Astrocyte (in vitro differentiated cells and primary cell): ENCODE results near the gene NR1H3. TPM values are rescaled to one million over a fixed set of nuclear protein-coding genes. Genes with fewer than 3 reads are reported as not detected.

Experiments
- DNase-seq: peaks from one replicate; pipeline ENCODE4 v3.0.0-alpha.2; 2010; ENCODE audit warnings: low read depth
- FAIRE-seq: peaks from 2 replicates; lab custom pipeline; 2011; peaks lifted over from hg19 to GRCh38; lab: Jason Lieb, UNC
- H2AFZ ChIP-seq: 2 replicates; pipeline ENCODE4 v1.6.0; 2012; ENCODE audit warnings: low read depth, low read length, inconsistent platforms
- H3K27ac ChIP-seq: 2 replicates; pipeline ENCODE4 v1.5.1; 2011; ENCODE audit warnings: low read depth, low read length, inconsistent platforms
- H3K27me3 ChIP-seq: 2 replicates; pipeline ENCODE4 v1.6.0; 2011; ENCODE audit warnings: low read length, inconsistent platforms; ENCODE audit not compliant: insufficient read depth
- H3K36me3 ChIP-seq: 2 replicates; pipeline ENCODE4 v1.5.1; 2011; ENCODE audit warnings: low read length, inconsistent platforms; ENCODE audit not compliant: insufficient read depth
- H3K4me1 ChIP-seq: 2 replicates; pipeline ENCODE4 v1.5.1; 2011; ENCODE audit warnings: low read length, inconsistent platforms; ENCODE audit not compliant: insufficient read depth
- H3K4me2 ChIP-seq: 2 replicates; pipeline ENCODE4 v1.6.0; 2012; ENCODE audit warnings: low read length, inconsistent platforms
- H3K4me3 ChIP-seq: 2 replicates; pipeline ENCODE4 v1.5.1; 2011; ENCODE audit warnings: low read depth, mild to moderate bottlenecking, low read length, inconsistent platforms; ENCODE audit not compliant: insufficient read depth
- H3K79me2 ChIP-seq: 2 replicates; pipeline ENCODE4 v1.6.0; 2012; ENCODE audit warnings: mild to moderate bottlenecking, low read length, inconsistent platforms; ENCODE audit not compliant: insufficient read depth
- H3K9ac ChIP-seq: 2 replicates; pipeline ENCODE4 v1.6.0; 2012; ENCODE audit warnings: mild to moderate bottlenecking, low read length, inconsistent platforms
- H3K9me3 ChIP-seq: 2 replicates; pipeline ENCODE4 v1.5.1; 2012; ENCODE audit warnings: low read depth, mild to moderate bottlenecking, low read length, inconsistent platforms; ENCODE audit not compliant: insufficient read depth
- H4K20me1 ChIP-seq: 2 replicates; pipeline ENCODE4 v1.6.0; 2012; ENCODE audit warnings: low read length, inconsistent platforms; ENCODE audit not compliant: insufficient read depth
- H3K27ac Mint-ChIP-seq: one replicate; pipeline ENCODE4 v1.8.0; 2021; ENCODE audit warnings: mild to moderate bottlenecking, mixed read lengths; ENCODE audit not compliant: unreplicated experiment
- H3K27me3 Mint-ChIP-seq: one replicate; pipeline ENCODE4 v1.8.0; 2021; ENCODE audit warnings: low read depth, mixed read lengths; ENCODE audit not compliant: unreplicated experiment
- H3K36me3 Mint-ChIP-seq: one replicate; pipeline ENCODE4 v1.8.0; 2021; ENCODE audit warnings: low read depth, mixed read lengths; ENCODE audit not compliant: unreplicated experiment
- H3K4me1 Mint-ChIP-seq: one replicate; pipeline ENCODE4 v1.8.0; 2021; ENCODE audit warnings: low read depth, mixed read lengths; ENCODE audit not compliant: unreplicated experiment
- H3K4me3 Mint-ChIP-seq: one replicate; pipeline ENCODE4 v1.8.0; 2021; ENCODE audit warnings: mild to moderate bottlenecking, moderate library complexity, mixed read lengths; ENCODE audit not compliant: unreplicated experiment
- H3K9me3 Mint-ChIP-seq: one replicate; pipeline ENCODE4 v1.8.0; 2021; ENCODE audit warnings: mild to moderate bottlenecking, mixed read lengths; ENCODE audit not compliant: unreplicated experiment
- EZH2 ChIP-seq: IDR thresholded peaks from 2 replicates; pipeline ENCODE4 v1.6.1; 2012; ENCODE audit warnings: mild to moderate bottlenecking, low read length, inconsistent platforms; ENCODE audit not compliant: insufficient read depth
- total RNA-seq: library from RNA; stranded (reverse); gene quantifications from 2 replicates; pipeline ENCODE4 v1.2.1, GENCODE V29; 2021
- TF ChIP-seq, protein P1 (sequence below): IDR thresholded peaks from 2 replicates; pipeline ENCODE4 v1.5.1; 2011; ENCODE audit warnings: low read depth, mild to moderate bottlenecking, inconsistent platforms, low read length, moderate library complexity; ENCODE audit not compliant: insufficient read depth

NR1H3 gene
- total RNA-seq, 1 donor from 2014 or later, result 11.2 TPM

DNA sequence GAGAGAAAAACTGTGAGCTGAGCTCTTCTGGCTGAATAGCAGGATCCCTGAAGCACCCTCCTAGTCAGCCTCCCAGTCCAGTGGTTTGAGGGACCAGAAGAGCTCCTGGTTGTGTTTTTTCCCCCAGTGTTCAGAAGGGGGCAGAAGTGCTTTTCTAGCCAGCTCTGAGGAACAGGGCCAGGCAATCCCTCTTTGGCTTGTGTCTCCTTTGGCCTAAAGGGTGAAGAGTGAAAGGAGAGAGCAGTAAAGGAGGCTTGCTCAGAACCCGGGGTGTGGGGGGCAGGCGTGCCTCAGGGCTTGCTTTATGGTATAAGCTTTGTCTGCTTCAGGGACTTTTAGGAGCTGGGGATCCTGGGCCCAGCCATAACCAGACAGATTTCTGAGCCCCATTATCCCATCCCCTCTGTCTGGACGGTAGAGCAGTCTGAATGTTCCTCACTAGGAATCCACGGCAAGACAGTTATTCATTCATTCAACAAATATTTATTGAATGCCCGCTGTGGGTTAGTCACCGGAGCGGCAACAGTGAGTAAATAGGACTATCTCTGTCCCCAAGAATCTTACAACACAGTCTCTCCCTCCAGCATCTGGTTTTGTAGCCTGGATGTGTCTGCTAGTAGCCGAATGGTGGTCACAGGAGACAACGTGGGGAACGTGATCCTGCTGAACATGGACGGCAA, 23.7 kb upstream of the NR1H3 start:
- Histone ChIP-seq H3K79me2 (no peaks in the 10 kb centered on the region), H3K9ac (peak overlapping the region; percentile 65), H3K27me3 (no peaks in the 10 kb centered on the region), H3K27ac (peak overlapping the region; percentile 76), H3K4me3 (peak overlapping the region; percentile 20), H3K36me3 (peaks cover 8% of the 10 kb centered on the region), H3K9me3 (no peaks in the 10 kb centered on the region), H4K20me1 (no peaks in the 10 kb centered on the region), H3K4me2 (peak overlapping the region; percentile 78), H3K4me1 (peaks cover 19% of the 10 kb centered on the region), H2AFZ (peak overlapping the region; percentile 12)
- FAIRE-seq (peak; percentile 29), DNase-seq (peak; percentile 54)
- Mint-ChIP-seq H3K27me3 (no peaks in the 10 kb centered on the region), H3K9me3 (no peaks in the 10 kb centered on the region), H3K36me3 (peaks cover 23% of the 10 kb centered on the region), H3K27ac (peak overlapping the region; percentile 43), H3K4me1 (peaks cover 26% of the 10 kb centered on the region), H3K4me3 (peak overlapping the region; percentile 14)
- TF ChIP-seq, protein P1, sequence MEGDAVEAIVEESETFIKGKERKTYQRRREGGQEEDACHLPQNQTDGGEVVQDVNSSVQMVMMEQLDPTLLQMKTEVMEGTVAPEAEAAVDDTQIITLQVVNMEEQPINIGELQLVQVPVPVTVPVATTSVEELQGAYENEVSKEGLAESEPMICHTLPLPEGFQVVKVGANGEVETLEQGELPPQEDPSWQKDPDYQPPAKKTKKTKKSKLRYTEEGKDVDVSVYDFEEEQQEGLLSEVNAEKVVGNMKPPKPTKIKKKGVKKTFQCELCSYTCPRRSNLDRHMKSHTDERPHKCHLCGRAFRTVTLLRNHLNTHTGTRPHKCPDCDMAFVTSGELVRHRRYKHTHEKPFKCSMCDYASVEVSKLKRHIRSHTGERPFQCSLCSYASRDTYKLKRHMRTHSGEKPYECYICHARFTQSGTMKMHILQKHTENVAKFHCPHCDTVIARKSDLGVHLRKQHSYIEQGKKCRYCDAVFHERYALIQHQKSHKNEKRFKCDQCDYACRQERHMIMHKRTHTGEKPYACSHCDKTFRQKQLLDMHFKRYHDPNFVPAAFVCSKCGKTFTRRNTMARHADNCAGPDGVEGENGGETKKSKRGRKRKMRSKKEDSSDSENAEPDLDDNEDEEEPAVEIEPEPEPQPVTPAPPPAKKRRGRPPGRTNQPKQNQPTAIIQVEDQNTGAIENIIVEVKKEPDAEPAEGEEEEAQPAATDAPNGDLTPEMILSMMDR, result no peak
- TF ChIP-seq EZH2, result no peak

DNA sequence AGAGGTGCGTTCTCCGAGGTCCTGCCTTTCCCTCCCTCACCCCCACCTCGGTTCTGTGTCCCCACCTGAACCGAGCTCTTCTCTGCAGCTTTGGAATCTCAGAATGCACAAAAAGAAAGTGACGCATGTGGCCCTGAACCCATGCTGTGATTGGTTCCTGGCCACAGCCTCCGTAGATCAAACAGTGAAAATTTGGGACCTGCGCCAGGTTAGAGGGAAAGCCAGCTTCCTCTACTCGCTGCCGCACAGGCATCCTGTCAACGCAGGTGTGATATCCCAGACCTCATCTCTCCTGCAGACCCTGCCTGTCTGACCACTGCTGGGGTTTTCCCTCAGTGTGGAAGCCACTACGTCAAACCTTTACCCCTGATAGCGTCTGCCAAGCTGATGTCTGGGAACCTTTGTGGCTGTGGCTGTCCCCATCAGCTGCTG, 23.1 kb upstream of the NR1H3 start:
- Histone ChIP-seq H3K27ac (peak overlapping the region; percentile 76), H3K27me3 (no peaks in the 10 kb centered on the region), H3K4me2 (peak overlapping the region; percentile 78), H2AFZ (no peak overlapping the region), H3K9ac (peak overlapping the region; percentile 65), H3K4me1 (peaks cover 19% of the 10 kb centered on the region), H3K36me3 (peaks cover 13% of the 10 kb centered on the region), H3K9me3 (no peaks in the 10 kb centered on the region), H3K4me3 (no peak overlapping the region), H3K79me2 (no peaks in the 10 kb centered on the region), H4K20me1 (no peaks in the 10 kb centered on the region)
- DNase-seq (peak; percentile 24), FAIRE-seq (no peak)
- peaks cover 26% of the 10 kb centered on the region for H3K4me1 Mint-ChIP-seq
- H3K9me3 Mint-ChIP-seq, result no peaks in the 10 kb centered on the region
- TF ChIP-seq, protein P1, result no peak
- TF ChIP-seq EZH2, result no peak
- H3K36me3 Mint-ChIP-seq, result peaks cover 23% of the 10 kb centered on the region
- peak overlapping the region; percentile 43 for H3K27ac Mint-ChIP-seq
- H3K27me3 Mint-ChIP-seq, result no peaks in the 10 kb centered on the region
- no peak overlapping the region for H3K4me3 Mint-ChIP-seq

DNA sequence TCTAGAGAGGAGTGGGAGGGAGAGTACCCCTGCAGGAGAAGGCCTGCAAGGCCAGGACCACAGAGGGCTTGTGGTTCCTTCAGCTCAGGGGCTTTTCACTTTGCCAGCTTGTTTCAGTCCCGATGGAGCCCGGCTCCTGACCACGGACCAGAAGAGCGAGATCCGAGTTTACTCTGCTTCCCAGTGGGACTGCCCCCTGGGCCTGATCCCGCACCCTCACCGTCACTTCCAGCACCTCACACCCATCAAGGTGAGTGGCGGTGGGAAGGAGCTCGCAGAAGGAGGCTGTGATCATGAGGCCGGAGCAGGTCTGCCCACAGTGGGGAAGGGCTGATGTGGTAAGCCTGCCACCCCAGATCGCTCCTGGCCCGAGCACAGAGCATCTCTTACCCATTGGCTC, 22.6 kb upstream of the NR1H3 start:
- peaks cover 27% of the 10 kb centered on the region for H3K36me3 Mint-ChIP-seq
- no peaks in the 10 kb centered on the region for H3K27me3 Mint-ChIP-seq
- no peak overlapping the region for H3K27ac Mint-ChIP-seq
- Histone ChIP-seq H3K9ac (peak overlapping the region; percentile 65), H3K27me3 (no peaks in the 10 kb centered on the region), H3K4me1 (peaks cover 19% of the 10 kb centered on the region), H3K4me2 (peak overlapping the region; percentile 78), H3K9me3 (no peaks in the 10 kb centered on the region), H2AFZ (no peak overlapping the region), H4K20me1 (no peaks in the 10 kb centered on the region), H3K36me3 (peaks cover 13% of the 10 kb centered on the region), H3K79me2 (no peaks in the 10 kb centered on the region), H3K4me3 (no peak overlapping the region), H3K27ac (peak overlapping the region; percentile 76)
- TF ChIP-seq, protein P1, result no peak
- no peak for TF ChIP-seq EZH2
- DNase-seq, result no peak
- FAIRE-seq, result no peak
- peaks cover 26% of the 10 kb centered on the region for H3K4me1 Mint-ChIP-seq
- H3K4me3 Mint-ChIP-seq, result no peak overlapping the region
- H3K9me3 Mint-ChIP-seq, result no peaks in the 10 kb centered on the region
